ENCODE data around the gene ALG1.
"Not testable (repeated sequence)": the region's sequence is repeated elsewhere in the genome, so short reads cannot be mapped to it uniquely, and the experiment has no call there.

The ALG1 gene

DNA sequence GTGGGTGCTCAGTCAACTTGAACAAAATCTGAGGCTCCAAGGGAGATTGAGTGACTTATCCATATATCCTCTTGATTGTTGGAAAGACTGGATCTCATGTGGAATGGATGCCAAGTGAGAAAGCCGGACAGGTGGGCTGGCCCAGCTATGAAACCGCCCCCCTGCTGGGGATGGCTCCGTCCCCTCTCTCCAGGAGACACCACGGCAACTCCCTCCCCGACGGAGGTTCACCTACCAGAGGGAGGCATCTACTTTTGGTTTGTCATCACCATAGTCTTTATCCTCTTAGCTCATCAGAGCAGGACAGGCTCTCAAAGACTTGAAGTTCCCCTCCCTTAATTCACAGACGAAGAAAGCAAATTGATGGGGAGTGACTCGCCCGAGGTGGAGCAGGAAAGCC, 1.8 kb upstream of the ALG1 start:
- intact Hi-C loops (cut with DNase I): loop anchor here (5.0 kb wide), 1 partner anchor 38 kb away; the partner anchor contains the start of gene NAGPA
- DNase-seq: peak in 1 of 42 donors; percentile 1

DNA sequence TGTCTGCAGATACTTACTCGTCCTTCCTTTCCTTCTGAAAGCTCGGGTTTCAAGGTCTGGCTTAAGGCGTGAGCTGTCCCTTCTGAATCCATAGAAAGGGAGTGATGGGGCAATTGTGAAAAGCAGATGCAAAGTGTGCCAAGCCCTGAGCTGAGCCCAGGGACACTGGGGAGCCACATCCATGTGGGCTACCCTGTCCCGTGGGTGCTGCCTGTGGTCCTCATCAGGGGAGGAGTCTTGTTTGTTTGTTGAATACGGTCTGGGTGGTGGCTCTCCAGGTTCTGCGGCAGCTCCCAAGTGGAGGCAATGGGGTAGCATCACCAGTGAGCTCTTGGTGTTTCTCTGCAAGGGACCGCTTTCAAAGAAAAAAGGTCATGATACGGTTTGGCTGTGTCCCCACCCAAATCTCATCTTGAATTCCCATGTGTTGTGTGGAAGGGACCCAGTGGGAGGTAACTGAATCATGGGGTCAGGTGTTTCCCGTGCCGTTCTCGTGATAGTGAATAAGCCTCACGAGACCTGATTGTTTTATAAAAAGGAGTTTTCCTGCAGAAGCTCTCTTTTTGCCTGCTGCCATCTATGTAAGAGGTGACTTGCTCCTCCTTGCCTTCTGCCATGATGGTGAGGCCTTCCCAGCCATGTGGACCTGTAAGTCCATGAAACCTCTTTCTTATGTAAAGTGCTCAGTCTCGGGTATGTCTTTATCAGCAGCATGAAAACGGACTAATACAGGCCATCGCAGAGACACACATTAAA, 1.0 kb upstream of the ALG1 start:
- intact Hi-C loops (cut with DNase I): loop anchor here (5.0 kb wide), 1 partner anchor 38 kb away; the partner anchor contains the start of gene NAGPA
- DNase-seq: peak in 1 of 42 donors; percentile 2

DNA sequence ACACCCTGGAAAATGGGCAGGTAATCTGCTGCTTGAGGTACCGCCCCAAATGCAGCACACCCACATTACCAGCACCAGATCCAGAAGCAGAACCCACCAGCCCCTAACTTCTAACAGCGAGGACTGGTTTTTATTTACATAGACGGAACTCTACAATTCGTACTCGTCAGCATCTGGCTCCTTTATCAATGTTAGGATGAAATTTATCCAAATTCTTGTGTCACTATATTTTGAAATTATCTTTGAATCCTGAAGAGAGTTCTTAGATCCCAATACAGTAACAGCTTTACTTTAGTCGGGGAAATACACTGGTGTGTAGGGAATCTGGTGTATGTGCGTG, 332 bp upstream of the ALG1 start:
- intact Hi-C loops (cut with DNase I): loop anchor here (5.0 kb wide), 1 partner anchor 39 kb away; the partner anchor contains the start of gene NAGPA
- peak in 1 of 42 donors; percentile 0 for DNase-seq

DNA sequence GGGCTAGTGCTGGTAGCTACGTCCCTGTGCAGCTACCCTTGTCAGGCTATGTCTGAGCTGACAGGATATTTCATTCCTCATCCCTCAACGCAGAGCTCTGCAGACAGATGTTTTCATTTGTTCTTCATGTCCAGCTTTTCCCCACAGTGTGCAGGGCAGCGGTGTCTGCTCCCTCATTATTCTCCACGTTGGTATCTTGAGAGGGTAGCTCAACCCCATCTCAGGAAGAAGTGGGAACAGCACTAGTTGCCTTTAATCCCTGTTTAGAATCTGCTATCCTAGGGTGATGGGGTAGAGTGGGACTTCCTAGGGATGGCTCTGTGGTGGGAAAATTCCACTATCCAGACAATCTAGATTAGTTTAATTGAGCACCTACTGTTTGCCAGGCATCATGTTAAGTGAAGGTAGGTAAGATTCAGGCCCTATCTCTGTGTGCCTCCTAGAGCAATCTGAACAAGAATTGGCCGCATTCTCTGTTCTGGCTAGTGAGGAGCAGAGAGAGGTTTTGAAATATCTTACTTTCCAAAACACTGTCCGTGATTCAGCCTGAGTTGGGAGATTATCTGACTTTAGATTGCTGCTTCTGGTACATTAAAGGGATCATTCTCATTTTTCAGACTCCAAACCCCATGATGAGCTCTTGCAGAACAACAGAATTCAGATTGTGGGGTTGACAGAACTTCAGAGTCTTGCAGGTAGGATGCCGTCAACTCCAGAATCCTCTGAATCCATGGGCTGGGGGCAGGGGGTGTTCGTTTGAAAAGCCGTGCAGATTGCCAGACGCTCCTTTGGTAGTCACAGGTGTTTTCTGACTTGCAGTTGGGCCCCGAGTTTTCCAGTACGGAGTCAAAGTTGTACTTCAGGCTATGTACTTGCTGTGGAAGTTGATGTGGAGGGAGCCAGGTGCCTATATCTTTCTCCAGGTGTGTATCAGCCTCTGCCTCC, 963 bp downstream of the ALG1 start:
- intact Hi-C loops (cut with DNase I): loop anchor here (5.0 kb wide), 1 partner anchor 40 kb away; the partner anchor contains the start of gene NAGPA
- peak in 1 of 42 donors; percentile 0 for DNase-seq

- no peak for DNase-seq
- intact Hi-C loops (cut with DNase I): loop anchor here (5.0 kb wide), 1 partner anchor 41 kb away; the partner anchor contains the start of gene NAGPA
Measured at GRCh38 chr16:5073279-5073629, 1.6 kb downstream of the ALG1 start.

DNA sequence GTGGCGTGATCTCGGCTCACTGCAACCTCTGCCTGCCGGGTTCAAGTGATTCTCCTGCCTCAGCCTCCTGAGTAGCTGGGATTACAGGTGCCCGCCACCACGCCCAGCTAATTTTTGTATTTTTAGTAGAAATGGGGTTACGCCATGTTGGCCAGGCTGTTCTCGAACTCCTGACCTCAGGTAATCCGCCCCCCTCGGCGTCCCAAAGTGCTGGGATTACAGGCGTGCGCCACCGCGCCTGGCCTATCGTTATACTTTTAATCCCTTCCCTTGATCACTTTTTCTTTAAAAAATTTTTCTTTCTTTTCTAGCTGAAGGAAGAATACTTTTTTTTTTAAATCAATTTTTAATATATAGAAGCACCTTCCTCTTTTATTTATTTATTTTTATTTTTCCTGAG, 2.1 kb downstream of the ALG1 start:
- intact Hi-C loops (cut with DNase I): loop anchor here (5.0 kb wide), 1 partner anchor 41 kb away; the partner anchor contains the start of gene NAGPA
- peak in 1 of 42 donors; percentile 2 for DNase-seq

- intact Hi-C loops (cut with DNase I): no loop called here
- DNase-seq: no peak
Measured at GRCh38 chr16:5075637-5076036, 4.0 kb downstream of the ALG1 start.

DNA sequence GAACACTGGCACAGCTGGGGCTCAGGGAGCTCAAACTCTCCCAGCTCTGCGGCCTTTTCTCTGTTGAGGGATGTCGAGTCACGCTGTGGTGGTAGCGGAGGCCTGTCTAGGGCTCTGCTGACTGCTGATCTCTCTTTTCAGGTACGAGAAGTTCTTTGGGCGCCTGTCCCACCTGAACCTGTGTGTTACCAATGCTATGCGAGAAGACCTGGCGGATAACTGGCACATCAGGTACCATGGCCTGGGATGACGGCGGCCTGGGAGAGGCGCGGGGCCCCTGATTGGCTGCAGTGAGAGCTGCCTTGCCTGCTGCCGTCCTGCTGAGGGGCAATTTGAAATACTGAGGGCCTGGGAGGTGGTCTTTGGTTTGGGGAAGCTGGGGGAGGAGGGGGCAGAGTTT, 5.7 kb downstream of the ALG1 start:
- intact Hi-C loops (cut with DNase I): no loop called here

DNA sequence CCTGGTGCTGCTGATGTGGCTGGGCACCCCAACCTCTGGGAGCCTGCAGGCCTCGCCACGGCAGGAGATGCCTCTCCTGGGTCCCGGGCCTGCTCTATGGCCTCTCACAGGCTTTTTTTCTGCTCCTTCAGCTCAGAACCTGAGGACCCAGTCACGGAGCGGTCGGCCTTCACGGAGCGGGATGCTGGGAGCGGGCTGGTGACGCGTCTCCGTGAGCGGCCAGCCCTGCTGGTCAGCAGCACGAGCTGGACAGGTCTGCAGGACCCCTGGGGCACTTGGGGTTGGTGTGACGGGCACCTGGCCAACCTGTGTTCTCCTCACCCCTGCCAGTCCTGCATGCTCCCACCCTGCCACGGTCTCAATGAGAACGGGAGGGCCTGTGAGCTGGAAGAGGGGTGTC, 7.0 kb downstream of the ALG1 start:
- no peak for DNase-seq
- intact Hi-C loops (cut with DNase I): no loop called here

More for the DNA sequence above, 5.7 kb downstream of the ALG1 start:
- DNase-seq: no peak

DNA sequence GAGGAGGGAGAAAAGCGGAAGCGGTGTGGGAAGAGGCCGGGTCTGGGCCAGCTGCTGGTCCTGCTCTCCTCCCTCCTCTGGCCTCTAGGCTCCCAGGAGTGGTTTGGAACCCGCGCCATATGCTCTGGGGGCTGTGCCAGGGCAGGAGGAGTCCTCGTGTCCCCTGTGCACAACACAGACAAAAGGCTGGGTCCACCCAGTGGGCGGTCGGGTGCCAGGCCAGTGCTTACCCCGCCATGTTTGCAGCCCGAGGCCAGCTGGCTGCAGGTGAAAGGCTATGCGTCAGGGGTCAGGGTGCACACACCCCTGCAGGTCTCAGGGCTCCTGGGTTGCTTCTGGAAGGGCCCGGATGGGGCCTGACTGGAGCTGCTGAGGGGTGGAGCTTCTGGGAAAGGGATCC, 8.8 kb downstream of the ALG1 start:
- intact Hi-C loops (cut with DNase I); DNase-seq: not testable (repeated sequence)

GRCh38 chr16:5080996-5081395, 9.4 kb downstream of the ALG1 start:
- intact Hi-C loops (cut with DNase I); DNase-seq: not testable (repeated sequence)

- DNase-seq; intact Hi-C loops (cut with DNase I): not testable (repeated sequence)
Measured at GRCh38 chr16:5083646-5084045, 12.0 kb downstream of the ALG1 start.

DNA sequence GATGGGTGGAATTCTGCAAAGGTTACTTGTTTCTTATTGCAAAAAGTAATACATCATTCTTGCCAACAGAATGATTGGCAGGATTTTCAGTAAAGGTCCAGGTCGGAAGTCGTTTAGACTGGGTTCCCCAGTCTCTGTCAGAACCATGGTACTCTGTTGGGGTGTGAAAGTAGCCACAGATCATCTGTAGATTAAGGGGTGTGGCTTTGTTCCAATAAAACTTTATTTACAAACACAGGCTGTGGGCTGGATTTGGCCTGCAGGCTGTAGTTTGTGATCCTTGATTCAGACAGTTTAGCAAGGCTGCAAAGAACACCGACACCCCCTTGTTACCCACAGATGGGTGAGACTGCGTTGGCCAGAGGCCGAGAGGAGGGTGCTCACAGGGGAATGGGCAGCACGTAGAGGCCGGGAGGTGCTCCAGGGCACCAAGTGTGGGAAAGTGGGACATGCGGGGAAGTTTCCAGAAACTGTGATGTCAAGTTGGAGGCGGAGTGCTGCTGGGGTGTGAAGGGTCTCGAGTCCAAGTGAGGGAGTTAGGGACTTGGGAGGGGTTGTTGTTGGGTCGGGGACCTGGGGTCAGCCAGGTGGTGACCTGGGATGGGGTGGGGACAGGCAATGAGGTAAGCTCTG, 12.6 kb downstream of the ALG1 start:
- DNase-seq; intact Hi-C loops (cut with DNase I): not testable (repeated sequence)

DNA sequence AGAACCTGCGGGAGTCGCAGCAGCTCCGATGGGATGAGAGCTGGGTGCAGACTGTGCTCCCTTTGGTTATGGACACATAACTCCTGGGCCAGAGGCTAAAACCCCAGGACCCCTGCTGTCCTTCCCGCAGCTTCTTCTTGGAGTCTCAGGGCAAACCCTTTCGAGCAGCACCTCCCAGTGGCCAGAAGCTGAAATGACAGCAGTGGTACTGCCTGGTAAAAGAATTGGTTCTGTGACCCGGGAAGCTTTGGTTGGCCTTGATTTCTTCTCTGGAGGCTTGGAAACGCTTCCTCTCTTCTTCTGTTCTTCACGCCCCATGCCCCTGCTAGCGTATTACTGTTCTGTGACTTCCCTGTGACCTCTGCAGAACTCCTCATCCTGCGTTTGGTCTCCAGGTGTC, 13.2 kb downstream of the ALG1 start:
- intact Hi-C loops (cut with DNase I): not testable (repeated sequence)
- DNase-seq: peak in 40 of 42 donors; percentile 32 to 84 (median 68)

DNA sequence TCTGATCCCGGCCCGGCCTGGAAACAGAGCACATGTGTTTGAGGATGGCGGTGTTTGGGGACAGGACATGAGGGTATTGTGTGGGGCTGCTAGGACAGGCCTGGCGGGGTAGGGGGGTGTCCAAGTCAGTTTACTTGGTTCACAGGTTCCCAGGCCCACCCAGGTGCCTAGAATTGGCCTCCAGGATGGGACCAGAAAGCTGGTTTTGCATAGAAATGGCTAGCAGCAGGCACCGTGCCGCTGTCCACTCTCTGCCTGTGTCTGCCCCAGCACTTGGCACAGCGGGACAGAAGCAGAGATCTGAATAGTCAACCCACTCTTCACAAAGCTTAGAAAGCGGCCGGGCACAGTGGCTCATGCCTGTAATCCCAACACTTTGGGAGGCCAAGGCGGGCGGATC, 14.1 kb downstream of the ALG1 start:
- DNase-seq; intact Hi-C loops (cut with DNase I): not testable (repeated sequence)

GRCh38 chr16:5088086-5088790, 16.6 kb downstream of the ALG1 start:
- intact Hi-C loops (cut with DNase I); DNase-seq: not testable (repeated sequence)

DNA sequence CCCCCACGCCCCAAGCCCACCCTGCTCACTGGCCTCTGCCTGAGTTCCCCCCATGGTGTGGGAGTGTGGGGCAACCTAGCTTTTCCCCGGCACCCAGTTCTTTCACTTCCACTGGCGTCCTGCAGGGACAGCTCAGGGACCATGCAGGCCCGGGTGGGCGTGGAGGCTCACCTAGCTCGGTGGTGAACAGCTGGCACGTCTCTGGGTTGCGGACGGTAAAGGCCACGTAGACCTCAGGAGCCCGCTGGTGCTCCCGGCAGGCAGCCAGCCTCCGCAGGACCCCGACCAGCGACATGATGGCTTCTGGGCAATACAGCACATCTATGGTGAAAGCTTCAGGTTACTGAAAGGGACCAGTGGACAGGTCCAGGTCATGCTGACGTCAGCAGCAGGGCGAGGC, 17.3 kb downstream of the ALG1 start:
- DNase-seq; intact Hi-C loops (cut with DNase I): not testable (repeated sequence)

DNA sequence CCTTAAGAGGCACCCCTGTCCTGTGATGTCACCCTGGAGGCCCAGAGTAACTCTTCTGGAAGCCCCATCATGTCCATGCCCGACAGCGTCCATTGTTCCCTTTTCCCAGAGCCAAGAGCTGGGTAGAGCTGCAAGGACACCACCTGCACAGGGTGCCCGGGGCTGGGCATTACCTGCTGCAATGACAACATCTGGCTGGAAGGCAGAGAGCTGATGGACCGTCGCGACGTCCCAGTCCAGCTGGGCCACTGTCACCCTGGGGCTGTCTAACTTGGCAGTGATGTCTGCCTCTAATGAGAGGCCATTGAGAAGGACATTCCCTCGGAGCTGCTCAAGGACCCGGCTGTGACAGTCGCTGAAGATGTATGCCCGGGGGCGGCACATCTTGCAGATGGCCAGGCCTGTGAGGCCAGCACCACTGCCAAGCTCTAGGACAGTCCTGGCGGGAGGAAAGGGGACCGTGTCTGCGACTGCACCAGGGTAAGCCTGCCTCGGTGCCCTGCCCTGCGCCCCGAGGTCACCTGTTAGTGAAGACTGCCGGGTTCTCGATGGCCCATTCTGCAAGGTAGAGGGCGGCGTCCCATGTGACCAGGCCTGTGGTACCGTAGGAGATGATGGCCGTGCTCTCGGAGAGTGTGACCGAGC, 18.4 kb downstream of the ALG1 start:
- DNase-seq; intact Hi-C loops (cut with DNase I): not testable (repeated sequence)

All from head of caudate nucleus (tissue), 42 donors.